GM19239 (cell line): Measurements from ENCODE around the gene SNX1.
"Not testable (repeated sequence)": the region's sequence is repeated elsewhere in the genome, so short reads cannot be mapped to it uniquely, and the experiment has no call there.

Experiments
- DNase-seq: peaks from one replicate; pipeline ENCODE4 v3.0.0; 2011; ENCODE audit warnings: low spot score; ENCODE audit not compliant: insufficient read length
- FAIRE-seq: peaks from 2 replicates; lab custom pipeline; 2011; peaks lifted over from hg19 to GRCh38; lab: Jason Lieb, UNC

Gene SNX1

GRCh38 chr15:64110950-64111678, 15.3 kb downstream of the SNX1 start:
- DNase-seq = peak; percentile 25
- peak; percentile 45 for FAIRE-seq

- no peak for DNase-seq
- FAIRE-seq = peak; percentile 61
These were observed 15.9 kb downstream of the SNX1 start for GRCh38 chr15:64111679-64112050.

DNA sequence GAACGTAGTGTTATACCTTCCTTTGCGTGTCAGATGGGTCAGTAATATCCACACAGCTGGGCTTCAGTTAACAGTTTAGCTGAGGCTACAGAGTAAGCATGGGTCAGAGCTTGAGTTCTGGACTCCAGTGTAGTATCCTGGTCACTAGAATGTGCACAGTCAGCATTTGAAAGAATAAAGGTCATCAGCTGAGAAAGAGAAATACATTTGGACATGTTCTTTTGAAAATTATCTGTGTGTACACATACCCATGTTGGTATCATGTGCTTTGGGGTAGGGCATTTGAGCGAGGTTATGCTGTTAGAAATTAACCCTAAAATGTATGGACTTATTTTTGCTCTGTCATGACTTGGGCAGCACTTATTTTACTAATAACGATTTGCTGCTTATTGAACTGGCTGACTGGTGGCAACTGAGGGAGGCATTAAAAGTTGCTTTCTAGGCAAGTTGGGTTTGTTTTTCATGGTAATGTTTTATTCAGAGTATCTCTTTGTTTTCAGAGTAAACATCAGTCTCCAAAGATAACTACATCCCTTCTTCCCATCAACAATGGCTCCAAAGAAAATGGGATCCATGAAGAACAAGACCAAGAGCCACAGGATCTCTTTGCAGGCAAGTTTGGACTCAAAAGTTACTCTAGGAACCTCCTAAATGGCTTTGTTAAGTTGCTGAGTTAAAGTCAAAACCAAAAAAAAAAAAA, 16.4 kb downstream of the SNX1 start:
- FAIRE-seq = no peak

DNA sequence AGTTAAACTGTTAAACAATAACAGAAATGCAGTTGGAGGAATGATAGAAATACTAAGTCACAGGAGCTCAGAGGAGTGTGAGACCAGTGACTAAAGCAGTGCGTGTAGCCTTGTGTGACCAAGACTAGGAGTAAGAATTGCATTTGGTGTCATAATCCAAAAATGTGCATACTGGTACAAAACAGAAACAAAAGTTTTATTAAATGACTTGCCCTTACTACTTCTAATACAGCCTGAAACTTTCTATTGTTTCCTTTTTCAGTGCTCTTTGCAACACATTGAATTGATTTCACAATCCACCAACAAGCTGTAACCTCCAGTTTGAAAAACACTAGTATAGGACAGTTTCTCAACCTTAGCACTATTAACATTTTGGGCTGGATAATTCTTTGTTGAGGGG, 17.1 kb downstream of the SNX1 start:
- no peak for DNase-seq
- peak; percentile 60 for FAIRE-seq

More for the DNA sequence above, 16.4 kb downstream of the SNX1 start:
- DNase-seq = no peak

GRCh38 chr15:64117759-64118487, 22.1 kb downstream of the SNX1 start:
- no peak for FAIRE-seq

GRCh38 chr15:64120322-64120721, 24.5 kb downstream of the SNX1 start:
- DNase-seq, FAIRE-seq: not testable (repeated sequence)

More at GRCh38 chr15:64117759-64118487, 22.1 kb downstream of the SNX1 start:
- no peak for DNase-seq

DNA sequence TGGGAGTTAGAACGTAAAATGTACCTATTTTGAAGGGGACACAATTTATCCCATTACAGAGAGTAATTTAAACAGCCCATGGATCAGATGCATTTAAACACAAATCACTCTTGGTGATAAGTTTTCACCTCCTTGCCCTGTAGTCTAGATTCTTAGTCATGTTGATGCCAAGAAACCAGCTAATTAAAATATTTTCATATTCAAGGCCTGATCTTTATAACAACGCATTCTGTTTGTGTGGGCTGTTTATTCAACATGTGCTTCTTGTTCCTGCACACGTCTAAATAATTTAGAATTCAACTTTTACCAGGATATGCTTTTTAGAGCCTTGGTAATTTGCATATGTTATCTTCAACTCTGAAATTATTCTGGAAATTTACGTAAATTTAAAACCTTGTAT, 25.8 kb downstream of the SNX1 start:
- no peak for FAIRE-seq
- DNase-seq = no peak

DNA sequence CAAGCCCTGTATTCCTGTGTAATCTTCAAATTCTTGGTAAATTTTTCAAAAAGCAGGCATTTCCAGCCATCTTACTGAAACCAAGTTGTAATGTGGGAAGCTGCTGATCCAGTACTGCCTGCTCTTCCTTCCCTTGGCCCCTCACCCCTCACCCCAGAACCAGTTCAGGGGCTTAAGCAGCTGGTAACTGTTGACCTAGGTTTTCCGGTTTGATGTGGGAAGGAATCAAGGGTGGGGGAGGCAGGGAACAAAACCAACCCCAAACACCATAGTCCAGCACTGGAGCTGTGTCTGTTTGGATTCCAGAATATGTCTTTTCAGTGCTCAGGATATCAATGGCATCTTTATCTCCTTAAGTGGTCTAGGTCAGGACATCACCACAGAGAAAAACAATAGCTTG, 26.7 kb downstream of the SNX1 start:
- no peak for DNase-seq
- no peak for FAIRE-seq

DNA sequence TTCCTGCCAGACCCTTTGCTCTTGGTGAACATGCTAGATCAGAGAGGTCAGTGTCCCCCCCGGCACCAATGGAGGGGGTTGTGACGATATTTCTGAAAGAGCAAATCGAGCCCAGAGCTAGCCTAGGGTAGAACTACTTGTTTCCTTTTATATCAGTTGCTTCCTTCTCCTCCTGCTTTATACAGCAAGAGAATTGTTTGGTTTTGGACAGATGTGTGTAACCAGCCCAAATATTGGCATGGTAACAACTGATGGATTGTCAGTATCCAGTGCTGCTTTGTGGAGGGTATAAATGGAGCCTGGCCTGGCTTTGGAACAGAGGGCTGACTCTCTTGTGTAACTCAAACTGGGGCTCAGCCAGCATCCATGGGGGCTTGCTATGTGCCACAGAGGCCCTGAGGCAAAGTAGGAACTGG, 27.2 kb downstream of the SNX1 start:
- DNase-seq (no peak), FAIRE-seq (no peak)

DNA sequence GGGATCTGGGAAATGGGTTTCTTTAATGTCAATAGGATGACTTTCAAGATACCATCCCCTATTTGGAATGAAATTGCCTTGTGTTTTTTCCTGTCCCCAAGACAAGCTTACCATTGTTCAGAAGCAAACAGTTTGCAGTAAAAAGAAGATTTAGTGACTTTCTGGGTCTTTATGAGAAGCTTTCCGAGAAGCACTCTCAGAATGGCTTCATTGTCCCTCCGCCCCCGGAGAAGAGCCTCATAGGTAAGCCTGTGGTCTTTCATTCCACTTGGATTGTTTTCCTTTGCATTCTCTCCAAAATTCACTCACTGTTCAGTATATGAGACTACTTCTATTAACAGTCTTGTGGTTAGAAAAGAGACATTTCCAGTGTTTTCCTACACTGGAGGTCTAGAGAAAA, 30.2 kb downstream of the SNX1 start:
- FAIRE-seq (no peak), DNase-seq (no peak)

- FAIRE-seq (no peak), DNase-seq (no peak)
These were observed 31.9 kb downstream of the SNX1 start for GRCh38 chr15:64127521-64128270.

DNA sequence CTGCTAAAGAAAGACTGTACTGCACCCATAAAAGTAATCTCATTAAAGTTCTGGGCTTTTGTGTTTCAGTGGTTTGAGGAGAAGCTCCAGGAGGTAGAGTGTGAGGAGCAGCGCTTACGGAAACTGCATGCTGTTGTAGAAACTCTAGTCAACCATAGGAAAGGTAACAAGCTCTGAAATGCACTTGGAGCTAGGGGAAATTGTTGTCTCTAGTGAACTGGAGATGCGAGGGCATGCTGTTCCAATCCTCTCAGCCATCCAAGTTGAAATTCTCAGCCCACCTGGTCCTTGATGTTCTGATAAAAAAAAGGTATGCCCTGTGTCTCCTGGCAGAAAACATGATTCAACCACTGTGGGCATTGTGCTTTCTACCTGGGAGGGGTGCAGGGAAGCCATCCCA, 34.4 kb downstream of the SNX1 start:
- no peak for FAIRE-seq
- no peak for DNase-seq

DNA sequence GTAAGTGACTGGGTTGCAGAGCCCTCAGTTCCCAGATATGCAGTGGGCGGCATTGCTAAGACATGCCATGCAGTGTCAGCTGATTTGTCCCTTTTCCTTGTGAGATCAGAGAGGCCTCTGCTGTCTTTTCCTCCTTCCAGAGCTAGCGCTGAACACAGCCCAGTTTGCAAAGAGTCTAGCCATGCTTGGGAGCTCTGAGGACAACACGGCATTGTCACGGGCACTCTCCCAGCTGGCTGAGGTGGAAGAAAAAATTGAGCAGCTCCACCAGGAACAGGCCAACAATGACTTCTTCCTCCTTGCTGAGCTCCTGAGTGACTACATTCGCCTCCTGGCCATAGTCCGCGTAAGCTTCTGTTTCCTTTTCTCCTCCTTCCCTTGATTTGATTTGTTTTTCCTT, 35.8 kb downstream of the SNX1 start:
- no peak for FAIRE-seq

GRCh38 chr15:64132217-64132616, 36.4 kb downstream of the SNX1 start:
- FAIRE-seq (no peak), DNase-seq (no peak)

More for the DNA sequence above, 35.8 kb downstream of the SNX1 start:
- no peak for DNase-seq

DNA sequence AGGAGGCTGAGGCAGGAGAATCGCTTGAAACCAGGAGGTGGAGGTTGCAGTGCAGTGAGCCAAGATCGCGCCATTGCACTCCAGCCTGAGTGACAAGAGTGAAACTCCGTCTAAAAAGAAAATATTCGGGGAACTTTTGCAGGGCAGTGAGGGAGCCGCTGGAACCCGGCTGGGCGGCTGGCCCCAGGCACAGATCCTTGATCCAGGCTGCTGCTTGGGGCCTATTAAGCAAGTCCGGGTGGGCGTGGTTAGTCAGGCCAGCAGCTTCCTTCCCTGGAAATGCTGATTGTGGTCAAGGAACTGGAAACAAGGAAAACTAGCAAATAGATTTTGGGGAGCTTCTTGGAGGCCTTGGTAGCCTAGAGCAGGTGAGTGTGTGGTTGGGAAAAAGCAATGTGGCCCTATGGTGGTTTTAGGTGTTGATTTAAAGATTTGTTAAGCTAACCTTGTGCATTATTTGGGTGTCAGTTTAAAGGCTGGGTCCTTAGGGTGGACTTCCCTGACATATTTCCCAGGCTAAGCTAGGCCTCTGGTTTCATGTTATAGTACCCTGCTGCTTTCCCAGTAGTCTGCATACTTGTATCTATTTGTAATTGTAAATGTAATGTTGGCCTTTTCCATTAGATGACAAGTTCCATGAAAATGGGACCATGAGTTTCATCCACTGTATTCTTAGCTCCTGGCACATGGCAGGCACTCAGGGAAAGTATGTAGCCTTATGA, 38.0 kb downstream of the SNX1 start:
- DNase-seq (no peak), FAIRE-seq (no peak)

- no peak for FAIRE-seq
- DNase-seq = no peak
These were observed 38.6 kb downstream of the SNX1 start for GRCh38 chr15:64134345-64134829.

- FAIRE-seq (no peak), DNase-seq (no peak)
These were observed 40.6 kb downstream of the SNX1 start for GRCh38 chr15:64136347-64136746.

DNA sequence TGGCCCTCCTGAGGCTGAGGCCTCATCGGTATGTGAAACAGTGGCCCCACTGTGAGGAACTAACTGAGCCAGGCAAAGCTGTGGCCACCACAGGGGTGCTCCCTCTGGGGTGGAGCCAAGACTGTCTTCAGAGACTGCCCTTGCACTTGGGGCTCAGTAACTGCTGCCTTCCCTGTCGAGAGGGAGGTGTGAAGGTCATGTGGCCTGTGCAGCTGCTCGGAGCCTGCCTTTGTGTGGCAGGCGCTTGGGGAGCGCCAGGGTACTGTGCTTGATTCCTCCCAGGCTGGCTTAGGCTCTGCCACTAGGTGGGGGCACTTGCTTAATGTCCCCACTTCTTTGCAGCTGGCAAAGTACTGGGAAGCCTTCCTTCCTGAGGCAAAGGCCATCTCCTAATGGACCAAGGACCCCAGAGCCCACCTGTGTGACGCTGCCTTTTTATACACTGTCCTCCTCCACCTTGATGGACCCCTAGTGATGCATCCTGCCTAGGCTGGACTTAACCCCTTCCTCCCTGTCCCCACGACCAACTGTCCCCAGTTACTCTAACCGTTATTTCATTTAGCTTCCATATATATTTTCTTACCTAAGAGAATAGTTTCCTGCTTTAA, 41.5 kb downstream of the SNX1 start:
- FAIRE-seq (no peak), DNase-seq (no peak)

GRCh38 chr15:64138331-64138941, 42.7 kb downstream of the SNX1 start:
- no peak for DNase-seq
- no peak for FAIRE-seq
